Glutamatergic neuron (in vitro differentiated cells): Measurements from ENCODE around the gene EEF1AKMT4. TPM values are rescaled to one million over a fixed set of nuclear protein-coding genes. Genes with fewer than 3 reads are reported as not detected.
A peak's percentile ranks its signal among the peaks of the same experiment; 100 is the strongest.

Experiments
- DNase-seq: peaks from one replicate; pipeline ENCODE4 v3.0.0; 2022
- H3K27ac Mint-ChIP-seq: one replicate; pipeline ENCODE4 v1.8.0; 2020; ENCODE audit warnings: mild to moderate bottlenecking, mixed read lengths, inconsistent platforms; ENCODE audit not compliant: unreplicated experiment
- H3K27me3 Mint-ChIP-seq: one replicate; pipeline ENCODE4 v1.8.0; 2020; ENCODE audit warnings: mild to moderate bottlenecking, moderate library complexity, mixed read lengths, inconsistent platforms; ENCODE audit not compliant: unreplicated experiment
- H3K36me3 Mint-ChIP-seq: one replicate; pipeline ENCODE4 v1.8.0; 2020; ENCODE audit warnings: mild to moderate bottlenecking, mixed read lengths, inconsistent platforms; ENCODE audit not compliant: unreplicated experiment
- H3K4me1 Mint-ChIP-seq: one replicate; pipeline ENCODE4 v1.8.0; 2020; ENCODE audit warnings: mild to moderate bottlenecking, low read depth, mixed read lengths, inconsistent platforms; ENCODE audit not compliant: unreplicated experiment
- H3K4me3 Mint-ChIP-seq: one replicate; pipeline ENCODE4 v1.8.0; 2020; ENCODE audit warnings: mild to moderate bottlenecking, mixed read lengths, inconsistent platforms; ENCODE audit not compliant: unreplicated experiment
- H3K9me3 Mint-ChIP-seq: one replicate; pipeline ENCODE4 v1.8.0; 2020; ENCODE audit warnings: mild to moderate bottlenecking, moderate library complexity, mixed read lengths, inconsistent platforms; ENCODE audit not compliant: unreplicated experiment
- total RNA-seq: library from RNA; stranded (reverse); fragmentation: NEBNext Ultra II Directional; extraction: Animal tissue kit (Norgen Biotek cat#: 25700); gene quantifications from one replicate; pipeline ENCODE4 v1.2.1, GENCODE V29; 2021; ENCODE audit not compliant: unreplicated experiment
- TF ChIP-seq, protein P1 (sequence below): fragments of 200-600 bp; sonication (generic); IDR thresholded peaks from one replicate; pipeline ENCODE4 v1.5.0; 2021; ENCODE audit not compliant: partially characterized antibody, unreplicated experiment

EEF1AKMT4 gene
- total RNA-seq, 1 donor from 2014 or later, result 1.7 TPM

DNA sequence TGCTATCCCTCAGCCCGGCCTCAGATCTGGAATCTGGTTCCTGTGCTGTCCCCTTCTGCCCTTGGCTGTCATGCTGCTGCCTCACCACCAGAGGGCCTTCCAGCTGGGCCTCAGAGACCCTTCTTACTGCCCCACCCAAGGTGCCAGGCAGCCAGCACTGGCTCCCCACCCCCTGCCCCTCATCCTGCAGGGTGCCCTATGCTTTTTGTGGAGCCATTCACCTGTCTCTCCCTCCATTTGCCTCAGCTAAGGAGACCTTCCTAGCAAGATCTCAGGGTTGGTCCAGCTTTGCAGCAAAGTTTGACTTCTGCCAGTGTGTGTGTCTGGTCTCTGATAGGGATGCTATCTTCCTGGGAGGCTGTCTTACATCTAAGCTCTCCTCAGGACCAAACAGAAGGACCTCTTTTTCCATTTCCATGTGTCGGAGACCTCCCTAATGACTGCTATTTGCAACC, 22.0 kb upstream of the EEF1AKMT4 start:
- Mint-ChIP-seq H3K27ac (no peak overlapping the region), H3K9me3 (peaks cover 7% of the 10 kb centered on the region), H3K4me3 (no peak overlapping the region), H3K27me3 (peaks cover 11% of the 10 kb centered on the region), H3K36me3 (no peaks in the 10 kb centered on the region), H3K4me1 (peaks cover 2% of the 10 kb centered on the region)
- TF ChIP-seq, protein P1, sequence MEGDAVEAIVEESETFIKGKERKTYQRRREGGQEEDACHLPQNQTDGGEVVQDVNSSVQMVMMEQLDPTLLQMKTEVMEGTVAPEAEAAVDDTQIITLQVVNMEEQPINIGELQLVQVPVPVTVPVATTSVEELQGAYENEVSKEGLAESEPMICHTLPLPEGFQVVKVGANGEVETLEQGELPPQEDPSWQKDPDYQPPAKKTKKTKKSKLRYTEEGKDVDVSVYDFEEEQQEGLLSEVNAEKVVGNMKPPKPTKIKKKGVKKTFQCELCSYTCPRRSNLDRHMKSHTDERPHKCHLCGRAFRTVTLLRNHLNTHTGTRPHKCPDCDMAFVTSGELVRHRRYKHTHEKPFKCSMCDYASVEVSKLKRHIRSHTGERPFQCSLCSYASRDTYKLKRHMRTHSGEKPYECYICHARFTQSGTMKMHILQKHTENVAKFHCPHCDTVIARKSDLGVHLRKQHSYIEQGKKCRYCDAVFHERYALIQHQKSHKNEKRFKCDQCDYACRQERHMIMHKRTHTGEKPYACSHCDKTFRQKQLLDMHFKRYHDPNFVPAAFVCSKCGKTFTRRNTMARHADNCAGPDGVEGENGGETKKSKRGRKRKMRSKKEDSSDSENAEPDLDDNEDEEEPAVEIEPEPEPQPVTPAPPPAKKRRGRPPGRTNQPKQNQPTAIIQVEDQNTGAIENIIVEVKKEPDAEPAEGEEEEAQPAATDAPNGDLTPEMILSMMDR, result peak; percentile 94
- DNase-seq, result peak; percentile 54

DNA sequence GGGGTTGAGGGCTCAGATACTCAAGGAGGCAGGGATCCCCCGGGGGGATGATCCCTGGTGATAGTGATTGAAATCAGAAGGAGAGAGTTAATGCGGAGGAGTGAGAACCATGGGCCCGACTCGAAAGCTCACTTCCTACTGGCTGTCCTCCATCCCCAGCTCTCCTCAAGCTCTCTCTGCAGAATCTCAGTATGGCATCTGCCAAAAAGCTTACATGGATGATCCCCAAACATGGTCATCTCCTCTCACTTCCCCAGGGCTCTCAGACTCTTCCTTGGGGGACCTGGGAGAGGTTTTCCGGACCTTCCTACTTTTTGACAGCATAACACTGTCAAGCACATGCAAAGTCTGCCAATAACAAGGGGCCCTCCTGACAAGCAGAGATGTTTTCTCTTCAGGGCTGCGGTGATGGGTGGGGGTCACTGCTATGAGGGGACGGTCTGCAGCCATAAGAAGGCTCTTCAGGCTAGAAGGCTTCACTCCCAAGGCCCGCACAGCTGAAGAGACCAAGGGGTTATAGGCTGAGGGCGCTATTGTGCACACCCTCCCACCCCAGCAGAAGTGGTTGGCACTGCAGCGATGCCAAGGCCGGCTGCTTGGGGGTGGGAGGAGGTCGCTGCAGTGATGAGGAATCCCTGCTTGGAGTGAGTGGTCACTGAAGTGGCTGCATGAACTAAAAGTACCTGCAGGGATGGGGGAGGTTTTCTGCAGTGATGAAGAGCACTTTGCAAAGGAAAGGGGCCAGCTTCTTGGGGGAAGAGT, 20.9 kb upstream of the EEF1AKMT4 start:
- TF ChIP-seq, protein P1, result no peak
- no peak for DNase-seq
- H3K27ac Mint-ChIP-seq, result no peak overlapping the region

DNA sequence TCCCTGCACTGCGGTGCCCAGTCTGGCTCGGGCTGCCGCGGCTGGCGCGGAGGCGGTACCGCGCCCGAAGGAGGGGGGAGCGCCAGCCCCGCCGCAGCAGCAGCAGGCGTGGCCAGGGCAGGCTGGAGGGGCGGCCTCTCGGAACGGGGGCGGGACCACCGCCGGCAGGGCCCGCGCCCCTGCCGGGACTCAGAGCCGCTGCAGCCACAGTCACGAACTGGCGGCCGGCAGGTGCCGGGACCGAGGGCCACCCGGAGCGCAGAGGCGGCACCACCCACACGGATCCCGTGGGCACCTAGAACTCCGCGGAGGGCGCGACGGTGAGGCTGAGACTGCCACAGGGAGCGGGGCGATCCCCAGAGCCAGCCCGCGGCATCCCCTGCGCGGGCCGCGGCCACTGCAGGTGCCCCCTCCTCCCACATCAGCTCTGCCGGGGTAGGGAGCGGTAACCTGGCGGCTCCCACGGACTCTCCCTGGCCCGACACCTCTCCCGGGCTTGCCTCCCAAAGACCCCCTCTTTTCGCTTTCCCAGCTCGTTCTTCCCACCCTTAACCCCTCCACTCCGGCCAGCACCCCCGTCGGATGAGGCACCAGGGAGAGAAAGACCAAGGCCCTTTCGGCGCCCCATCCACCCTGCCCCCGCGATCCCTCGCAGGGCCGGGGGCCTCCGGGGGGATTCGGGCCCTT, 19.9 kb upstream of the EEF1AKMT4 start, which contains the start of gene VWA5B2:
Gene VWA5B2 (plus strand): TSS at position 192 of the 687 bp plus-strand sequence. CDS start 944 bp downstream, outside the sequence.
- H3K9me3 Mint-ChIP-seq, result peaks cover 13% of the 10 kb centered on the region
- TF ChIP-seq, protein P1, result peak; percentile 38
- peaks cover 13% of the 10 kb centered on the region for H3K4me1 Mint-ChIP-seq
- no peaks in the 10 kb centered on the region for H3K36me3 Mint-ChIP-seq
- H3K27ac Mint-ChIP-seq, result no peak within 1 kb of the TSS
- H3K27me3 Mint-ChIP-seq, result peaks cover 11% of the 10 kb centered on the region
- H3K4me3 Mint-ChIP-seq, result peak within 1 kb of the TSS; percentile 82
- DNase-seq, result peak; percentile 85

More for the DNA sequence above, 20.9 kb upstream of the EEF1AKMT4 start:
- Mint-ChIP-seq H3K9me3 (peaks cover 7% of the 10 kb centered on the region), H3K36me3 (no peaks in the 10 kb centered on the region), H3K4me3 (peak overlapping the region; percentile 70), H3K4me1 (peaks cover 5% of the 10 kb centered on the region), H3K27me3 (peaks cover 11% of the 10 kb centered on the region)

DNA sequence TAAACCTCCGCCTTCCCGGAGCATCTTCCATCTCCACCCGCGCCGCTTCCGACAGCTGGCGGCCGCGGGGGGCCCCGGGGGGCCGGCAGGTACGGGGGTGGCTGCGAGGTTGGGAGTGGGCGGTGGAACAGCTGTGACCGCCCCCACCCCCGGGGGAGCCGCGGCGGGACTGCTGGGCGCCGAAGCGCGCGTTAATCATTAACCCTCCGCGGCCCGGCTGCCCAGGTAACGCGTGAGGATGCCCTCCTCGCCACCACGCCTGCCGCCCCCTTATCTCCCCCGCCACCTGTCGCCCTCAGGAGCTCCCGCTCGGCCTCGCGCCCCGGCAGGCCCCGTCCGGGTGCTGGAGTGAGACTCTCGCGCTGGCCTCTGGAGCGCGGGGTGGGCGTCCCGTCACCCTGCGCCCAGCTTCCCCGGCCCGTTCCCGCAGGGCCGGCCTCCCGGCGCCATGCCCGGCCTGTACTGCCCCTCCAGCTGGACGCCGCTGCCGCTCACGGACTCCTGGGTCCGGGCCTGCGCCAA, 19.3 kb upstream of the EEF1AKMT4 start:
- H3K9me3 Mint-ChIP-seq, result peaks cover 13% of the 10 kb centered on the region
- no peaks in the 10 kb centered on the region for H3K36me3 Mint-ChIP-seq
- H3K4me1 Mint-ChIP-seq, result peaks cover 19% of the 10 kb centered on the region
- DNase-seq, result peak; percentile 43
- no peak overlapping the region for H3K4me3 Mint-ChIP-seq
- H3K27me3 Mint-ChIP-seq, result peaks cover 11% of the 10 kb centered on the region
- TF ChIP-seq, protein P1, result no peak
- no peak overlapping the region for H3K27ac Mint-ChIP-seq
